ENCODE data around the gene COMMD7.

COMMD7 gene

DNA sequence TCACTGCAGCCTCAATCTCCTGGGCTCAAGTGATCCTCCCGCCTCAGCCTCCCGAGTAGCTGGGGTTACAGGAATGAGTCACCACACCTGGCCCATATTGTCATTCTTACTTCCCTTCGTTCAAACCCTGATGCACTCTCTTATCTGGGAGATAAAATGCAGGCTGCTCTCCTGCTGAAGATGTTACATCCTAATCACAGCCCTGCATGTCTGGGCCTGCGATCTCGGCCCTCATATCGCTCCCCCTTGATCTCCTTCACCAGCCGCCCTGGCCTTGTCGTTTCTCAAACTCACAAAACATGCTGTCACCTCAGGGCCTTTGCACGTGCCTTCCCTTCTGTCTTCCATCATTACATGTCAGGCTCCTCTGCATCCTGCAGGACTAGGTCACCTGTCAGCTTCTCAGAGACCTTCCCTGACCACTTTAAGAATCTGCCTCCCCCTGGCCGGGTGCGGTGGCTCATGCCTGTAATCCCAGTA is 60.7 kb downstream of the COMMD7 start:
- Histone ChIP-seq H3K27me3 (no peaks in the 10 kb centered on the region), H3K9me3 (no peaks in the 10 kb centered on the region), H3K4me3 (ENCODE audit: low read depth, low read length) (no peak overlapping the region), H3K4me1 (peaks cover 12% of the 10 kb centered on the region), H3K36me3 (no peaks in the 10 kb centered on the region)
- DNase-seq: no peak
- TF ChIP-seq, protein P1, sequence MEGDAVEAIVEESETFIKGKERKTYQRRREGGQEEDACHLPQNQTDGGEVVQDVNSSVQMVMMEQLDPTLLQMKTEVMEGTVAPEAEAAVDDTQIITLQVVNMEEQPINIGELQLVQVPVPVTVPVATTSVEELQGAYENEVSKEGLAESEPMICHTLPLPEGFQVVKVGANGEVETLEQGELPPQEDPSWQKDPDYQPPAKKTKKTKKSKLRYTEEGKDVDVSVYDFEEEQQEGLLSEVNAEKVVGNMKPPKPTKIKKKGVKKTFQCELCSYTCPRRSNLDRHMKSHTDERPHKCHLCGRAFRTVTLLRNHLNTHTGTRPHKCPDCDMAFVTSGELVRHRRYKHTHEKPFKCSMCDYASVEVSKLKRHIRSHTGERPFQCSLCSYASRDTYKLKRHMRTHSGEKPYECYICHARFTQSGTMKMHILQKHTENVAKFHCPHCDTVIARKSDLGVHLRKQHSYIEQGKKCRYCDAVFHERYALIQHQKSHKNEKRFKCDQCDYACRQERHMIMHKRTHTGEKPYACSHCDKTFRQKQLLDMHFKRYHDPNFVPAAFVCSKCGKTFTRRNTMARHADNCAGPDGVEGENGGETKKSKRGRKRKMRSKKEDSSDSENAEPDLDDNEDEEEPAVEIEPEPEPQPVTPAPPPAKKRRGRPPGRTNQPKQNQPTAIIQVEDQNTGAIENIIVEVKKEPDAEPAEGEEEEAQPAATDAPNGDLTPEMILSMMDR (IDR thresholded peaks at IDR 0.05; ENCODE audit: low read depth, low read length): no peak

DNA sequence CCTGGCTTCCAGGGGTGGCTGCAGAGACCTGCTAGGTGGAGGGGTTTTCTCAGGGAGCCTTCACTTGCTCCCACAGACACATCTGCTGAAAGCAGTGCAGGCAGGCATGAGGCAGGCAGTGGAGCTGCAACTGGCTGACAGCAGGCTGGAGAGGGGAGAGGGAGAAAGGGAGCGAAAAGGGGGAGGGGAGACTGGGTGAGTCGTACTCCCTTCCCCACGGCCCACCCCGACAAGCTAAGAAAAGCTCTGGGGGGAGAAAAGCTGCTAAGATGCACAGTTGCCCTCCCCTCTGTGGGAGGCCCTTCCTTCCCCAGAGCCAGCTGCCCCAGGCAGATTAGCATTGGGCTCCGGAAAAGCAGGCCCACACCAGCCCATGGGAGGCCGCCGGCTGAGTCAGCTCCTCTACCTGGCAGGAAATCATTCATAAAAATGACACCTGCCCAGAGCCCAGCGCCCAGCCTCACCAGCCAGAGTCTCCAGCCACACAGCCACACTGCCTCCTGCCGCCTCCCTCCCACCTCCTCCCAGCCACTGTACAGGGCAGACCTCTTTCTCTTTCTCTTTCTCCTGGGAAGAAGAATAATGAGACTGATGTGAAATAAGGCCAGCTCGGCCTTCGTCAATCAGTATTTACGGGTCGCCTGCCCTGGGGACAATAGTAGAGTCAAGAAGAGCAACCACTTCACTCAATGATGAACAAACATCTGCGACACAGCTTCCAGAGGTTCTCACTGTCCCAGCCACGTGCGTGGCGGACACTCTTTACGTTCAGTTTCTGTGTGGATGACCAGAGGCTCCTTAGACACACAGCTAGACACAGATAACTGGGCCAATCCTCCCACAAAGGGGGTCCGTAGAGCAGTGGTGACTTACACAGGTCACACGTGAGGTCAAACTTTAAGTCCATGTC is 61.8 kb downstream of the COMMD7 start:
- DNase-seq: peak; percentile 58
- no peak overlapping the region for H3K4me3 ChIP-seq (ENCODE audit: low read depth, low read length)
- TF ChIP-seq, protein P1 (IDR thresholded peaks at IDR 0.05; ENCODE audit: low read depth, low read length): no peak
- peaks cover 12% of the 10 kb centered on the region for H3K4me1 ChIP-seq
- no peaks in the 10 kb centered on the region for H3K27me3 ChIP-seq
- no peaks in the 10 kb centered on the region for H3K36me3 ChIP-seq
- no peaks in the 10 kb centered on the region for H3K9me3 ChIP-seq

DNA sequence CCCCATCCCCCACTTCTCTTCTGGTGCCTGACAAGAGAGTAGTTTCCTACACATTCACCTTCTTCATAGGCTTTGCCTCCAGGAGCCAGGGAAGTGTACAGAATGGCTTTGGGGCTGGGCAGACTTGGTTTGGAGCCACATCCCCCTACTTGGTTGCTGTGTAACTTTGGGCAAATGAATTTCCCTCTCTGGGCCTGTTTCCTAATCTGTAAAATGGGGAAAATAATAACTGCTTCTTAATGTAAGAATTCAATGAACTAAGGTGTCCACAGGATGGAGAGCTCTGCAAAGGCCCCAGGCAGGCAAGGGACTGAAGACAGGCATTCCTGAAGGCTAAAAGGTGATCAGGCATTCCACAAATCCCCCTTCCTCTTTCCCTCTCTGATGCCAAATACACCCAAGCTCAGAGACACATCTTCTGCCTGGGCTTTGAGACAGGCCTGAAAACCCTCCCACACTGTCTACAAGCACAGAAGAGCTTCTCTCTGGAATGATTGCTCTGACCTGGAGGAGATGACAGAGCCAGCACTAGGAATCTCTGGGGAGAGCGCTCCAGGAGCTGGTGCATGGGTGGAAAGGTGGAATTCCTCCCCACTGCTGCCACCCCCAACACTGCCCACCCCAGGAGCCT is 62.6 kb downstream of the COMMD7 start:
- peaks cover 12% of the 10 kb centered on the region for H3K4me1 ChIP-seq
- H3K9me3 ChIP-seq: no peaks in the 10 kb centered on the region
- H3K27me3 ChIP-seq: no peaks in the 10 kb centered on the region
- TF ChIP-seq, protein P1 (IDR thresholded peaks at IDR 0.05; ENCODE audit: low read depth, low read length): no peak
- no peaks in the 10 kb centered on the region for H3K36me3 ChIP-seq
- DNase-seq: no peak
- no peak overlapping the region for H3K4me3 ChIP-seq (ENCODE audit: low read depth, low read length)

DNA sequence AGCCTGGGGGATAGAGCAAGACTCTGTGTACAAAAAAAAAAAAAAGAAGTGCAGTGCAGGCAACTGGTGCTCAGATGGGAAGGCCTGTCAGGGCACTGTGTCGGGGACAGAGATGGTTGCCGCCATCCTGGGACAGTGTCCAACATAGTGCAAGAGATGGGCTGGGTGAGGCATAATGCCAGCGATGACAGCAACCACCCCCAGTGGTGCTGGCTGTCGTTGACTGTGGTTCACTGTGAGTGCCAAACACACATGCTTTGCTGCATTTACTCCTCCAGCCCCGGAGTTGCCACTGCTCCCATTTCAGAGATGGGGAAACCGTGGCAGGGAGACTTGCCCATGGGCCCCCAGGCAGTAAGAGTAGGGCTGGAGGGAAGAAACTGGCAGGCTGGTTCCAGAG is 64.3 kb downstream of the COMMD7 start:
- no peak for DNase-seq
- H3K36me3 ChIP-seq: no peaks in the 10 kb centered on the region

DNA sequence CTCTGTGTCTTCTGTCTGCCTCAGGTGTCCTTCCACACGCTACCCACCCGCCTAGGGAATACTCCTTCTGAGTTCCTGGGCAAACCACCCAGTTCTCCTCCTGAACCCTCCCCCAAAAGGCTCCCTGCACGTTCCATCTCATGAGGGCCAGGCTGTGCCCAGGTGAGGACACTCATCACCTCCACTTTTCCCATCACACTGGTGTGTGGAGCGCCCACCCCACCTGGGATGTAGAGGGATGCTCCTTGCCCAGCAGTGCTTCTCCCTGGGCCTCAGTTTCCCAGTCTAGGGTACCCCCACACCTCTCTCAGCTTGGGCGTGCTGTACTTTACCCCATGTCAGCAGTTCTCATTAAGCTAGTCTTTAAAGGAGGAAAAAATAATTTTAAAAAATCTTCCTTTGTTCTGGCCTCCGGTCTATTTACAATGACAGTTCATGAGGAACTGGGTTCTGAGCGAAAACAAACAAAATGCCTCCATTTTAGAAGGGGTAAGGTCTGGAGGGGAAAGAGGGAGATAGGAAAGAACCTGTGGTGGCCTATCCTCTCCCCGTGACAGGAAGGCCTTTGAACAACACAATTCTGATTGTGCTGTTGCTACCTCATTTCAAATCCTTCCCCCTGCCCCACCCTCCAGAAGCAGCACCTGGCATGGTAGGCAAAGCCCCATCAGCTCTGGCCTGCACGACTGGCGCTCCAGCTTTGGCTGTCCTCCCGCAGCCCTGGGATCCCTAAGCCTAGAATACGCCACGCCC is 67.9 kb downstream of the COMMD7 start:
- H3K27me3 ChIP-seq: no peaks in the 10 kb centered on the region
- no peak for DNase-seq
- no peak overlapping the region for H3K4me3 ChIP-seq (ENCODE audit: low read depth, low read length)
- no peaks in the 10 kb centered on the region for H3K4me1 ChIP-seq
- no peaks in the 10 kb centered on the region for H3K36me3 ChIP-seq
- TF ChIP-seq, protein P1 (IDR thresholded peaks at IDR 0.05; ENCODE audit: low read depth, low read length): no peak
- no peaks in the 10 kb centered on the region for H3K9me3 ChIP-seq

More for the DNA sequence above, 64.3 kb downstream of the COMMD7 start:
- Histone ChIP-seq H3K4me3 (ENCODE audit: low read depth, low read length) (no peak overlapping the region), H3K27me3 (no peaks in the 10 kb centered on the region), H3K9me3 (no peaks in the 10 kb centered on the region), H3K4me1 (peaks cover 12% of the 10 kb centered on the region)
- TF ChIP-seq, protein P1 (IDR thresholded peaks at IDR 0.05; ENCODE audit: low read depth, low read length): no peak
